NCI-H526 treated with DMSO at 0.1 percent for 48 hours (cell line): ENCODE data around the gene PLLP.

Source experiments
- DNase-seq: peaks from one replicate; lab custom pipeline; 2025; lab: John Stamatoyannopoulos, UW

Gene PLLP, protein sequence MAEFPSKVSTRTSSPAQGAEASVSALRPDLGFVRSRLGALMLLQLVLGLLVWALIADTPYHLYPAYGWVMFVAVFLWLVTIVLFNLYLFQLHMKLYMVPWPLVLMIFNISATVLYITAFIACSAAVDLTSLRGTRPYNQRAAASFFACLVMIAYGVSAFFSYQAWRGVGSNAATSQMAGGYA

DNA sequence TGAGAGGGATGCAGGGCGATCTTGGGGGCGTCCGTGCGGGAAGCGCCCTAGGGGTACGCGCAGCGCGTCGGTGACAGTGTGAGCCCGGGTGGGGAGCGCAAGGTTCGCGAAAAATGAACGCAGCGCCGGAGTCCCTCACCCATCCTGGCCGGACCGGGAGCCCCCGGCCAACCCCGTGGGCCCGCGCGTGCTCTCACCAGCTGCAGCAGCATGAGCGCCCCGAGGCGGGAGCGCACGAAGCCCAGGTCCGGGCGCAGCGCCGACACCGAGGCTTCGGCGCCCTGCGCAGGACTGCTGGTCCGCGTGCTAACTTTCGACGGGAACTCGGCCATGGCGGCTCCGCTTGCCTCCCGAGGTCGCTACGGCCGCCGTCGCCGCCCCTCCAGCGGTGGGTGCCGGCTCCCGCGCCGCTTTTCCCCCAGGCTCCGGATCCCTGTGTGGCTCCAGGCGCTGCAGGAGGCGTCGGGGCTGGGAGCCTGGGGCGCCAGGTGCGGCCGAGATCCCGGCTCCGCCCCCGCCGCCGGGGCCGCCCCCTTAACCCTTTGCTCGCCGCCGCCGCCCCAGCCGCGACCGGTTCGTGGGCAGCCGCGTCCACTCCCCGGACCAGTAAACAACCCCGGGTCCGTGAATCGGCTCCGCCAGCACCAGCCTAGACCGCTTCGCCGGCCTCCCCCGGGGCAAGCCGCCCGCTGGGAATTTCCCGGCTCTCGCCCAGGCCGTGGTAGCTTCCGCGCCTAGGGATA is at the start of gene PLLP:
TSS of gene PLLP (minus strand) at position 464 of the 743 bp plus-strand sequence. CDS start at position 332, 132 bp downstream.
- peak; percentile 5 for DNase-seq

DNA sequence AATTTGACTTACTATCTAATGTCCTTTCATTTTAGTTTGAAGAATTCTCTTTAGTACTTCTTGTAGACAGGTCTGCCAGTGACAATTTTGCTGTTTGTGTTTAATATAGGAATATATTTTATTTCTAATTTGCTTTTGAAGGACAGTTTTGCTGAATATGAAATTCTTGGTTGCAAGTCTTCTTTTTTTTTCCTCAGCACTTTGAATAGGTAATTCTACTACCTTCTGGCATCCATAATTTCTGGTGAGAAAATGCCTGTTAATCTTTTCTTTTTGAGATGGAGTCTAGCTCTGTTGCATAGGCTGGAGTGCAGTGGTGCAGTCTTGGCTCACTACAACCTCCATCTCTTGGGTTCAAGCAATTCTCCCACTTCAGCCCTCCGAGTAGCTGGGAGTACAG is 48.9 kb upstream of the PLLP start:
- no peak for DNase-seq

DNA sequence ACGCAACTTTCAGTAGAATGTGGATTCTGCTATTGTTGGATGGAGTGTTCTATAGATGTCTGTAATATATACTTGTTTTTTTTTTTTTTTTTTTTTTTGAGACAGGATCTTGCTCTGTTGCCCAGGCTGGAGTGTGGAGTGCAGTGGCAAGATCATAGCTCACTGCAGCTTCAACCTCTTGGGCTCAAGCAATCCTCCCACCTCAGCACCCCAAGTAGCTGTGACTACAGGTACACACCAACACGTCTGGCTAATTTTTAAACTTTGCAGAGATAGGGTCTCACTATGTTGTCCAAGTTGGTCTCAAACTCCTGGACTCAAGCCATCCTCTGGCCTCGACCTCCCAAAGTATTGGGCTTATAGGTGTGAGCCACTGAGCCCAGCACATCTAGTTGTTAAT is 46.9 kb upstream of the PLLP start:
- DNase-seq: no peak

DNA sequence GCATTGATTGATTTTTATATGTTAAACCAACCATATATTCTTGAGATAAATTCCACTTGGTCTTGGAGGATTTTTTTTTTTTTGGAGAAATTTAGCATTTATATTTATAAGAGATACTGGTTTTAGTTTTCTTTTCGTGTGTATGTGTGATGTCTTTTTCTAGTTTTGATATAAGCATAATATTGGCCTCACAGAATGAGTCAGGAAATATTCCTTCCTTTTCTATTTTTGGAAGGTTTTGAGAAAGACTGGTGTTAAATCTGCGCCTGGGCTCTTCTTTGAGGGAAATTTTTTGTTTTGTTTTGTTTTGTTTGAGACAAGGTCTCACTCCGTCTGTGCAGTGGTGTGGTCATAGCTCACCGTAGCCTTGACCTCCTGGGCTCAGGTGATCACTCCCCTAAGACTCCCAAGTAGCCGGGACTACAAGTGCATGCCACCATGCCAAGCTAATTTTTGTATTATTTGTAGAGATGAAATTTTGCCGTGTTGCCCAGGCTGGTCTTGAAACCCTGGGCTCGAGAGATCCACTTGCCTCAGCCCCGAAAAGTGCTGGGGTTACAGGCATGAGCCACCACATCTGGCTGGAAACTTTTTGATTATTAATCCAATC is 45.4 kb upstream of the PLLP start:
- DNase-seq: no peak

DNA sequence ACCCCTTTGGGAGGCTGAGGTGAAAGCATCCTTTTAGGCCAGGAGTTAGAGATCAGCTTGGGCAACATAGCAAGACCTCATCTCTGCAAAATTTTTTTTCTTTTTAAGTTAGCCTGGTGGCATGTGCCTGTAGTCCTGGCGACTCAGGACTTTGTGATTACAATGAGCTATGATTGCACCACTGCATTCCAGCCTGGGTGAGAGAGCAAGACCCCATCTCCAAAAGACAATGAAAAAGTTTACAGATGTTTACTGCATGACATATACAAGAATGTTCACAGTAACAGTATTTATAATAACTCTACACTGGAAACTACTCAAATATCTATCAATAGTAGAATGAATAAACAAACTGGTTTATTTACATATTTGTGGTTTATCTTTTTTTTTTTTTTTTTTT is 41.0 kb upstream of the PLLP start:
- DNase-seq: no peak

DNA sequence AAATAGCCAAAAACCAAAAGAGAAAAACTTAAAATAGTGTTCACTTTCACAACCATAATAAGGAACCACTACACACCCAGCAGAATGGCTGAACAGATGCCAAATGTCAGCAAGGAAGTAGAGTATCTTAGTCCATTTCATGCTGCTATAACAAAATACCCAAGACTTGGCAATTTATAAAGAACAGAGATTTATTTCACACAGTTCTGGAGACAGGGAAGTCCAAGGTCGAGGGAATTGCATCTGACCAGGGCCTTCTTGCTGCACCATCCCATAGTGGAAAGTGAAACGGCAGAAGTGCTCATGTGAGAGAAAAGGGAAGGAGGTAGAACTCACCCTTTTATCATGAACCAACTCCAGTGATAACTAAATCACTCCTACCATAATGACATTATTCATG is 40.3 kb upstream of the PLLP start:
- no peak for DNase-seq

DNA sequence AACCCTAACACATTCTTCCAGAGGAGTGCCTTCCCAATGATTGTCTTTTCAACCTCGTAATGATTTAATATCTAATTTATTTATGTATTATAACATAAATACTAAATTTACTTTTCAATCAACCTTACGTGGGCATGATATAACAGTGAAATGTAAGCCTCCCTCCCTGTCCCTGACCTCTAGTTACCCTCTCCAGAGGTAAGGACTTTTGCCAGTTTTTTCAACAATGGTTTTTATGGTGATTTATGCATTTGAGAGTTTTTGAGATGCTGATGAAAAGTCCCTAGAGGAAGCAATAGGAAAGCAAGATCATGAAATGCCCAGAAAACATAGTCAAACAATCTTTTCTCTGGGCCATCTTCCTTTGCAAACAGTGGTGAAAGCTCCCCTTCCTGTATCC is 35.2 kb upstream of the PLLP start:
- no peak for DNase-seq

DNA sequence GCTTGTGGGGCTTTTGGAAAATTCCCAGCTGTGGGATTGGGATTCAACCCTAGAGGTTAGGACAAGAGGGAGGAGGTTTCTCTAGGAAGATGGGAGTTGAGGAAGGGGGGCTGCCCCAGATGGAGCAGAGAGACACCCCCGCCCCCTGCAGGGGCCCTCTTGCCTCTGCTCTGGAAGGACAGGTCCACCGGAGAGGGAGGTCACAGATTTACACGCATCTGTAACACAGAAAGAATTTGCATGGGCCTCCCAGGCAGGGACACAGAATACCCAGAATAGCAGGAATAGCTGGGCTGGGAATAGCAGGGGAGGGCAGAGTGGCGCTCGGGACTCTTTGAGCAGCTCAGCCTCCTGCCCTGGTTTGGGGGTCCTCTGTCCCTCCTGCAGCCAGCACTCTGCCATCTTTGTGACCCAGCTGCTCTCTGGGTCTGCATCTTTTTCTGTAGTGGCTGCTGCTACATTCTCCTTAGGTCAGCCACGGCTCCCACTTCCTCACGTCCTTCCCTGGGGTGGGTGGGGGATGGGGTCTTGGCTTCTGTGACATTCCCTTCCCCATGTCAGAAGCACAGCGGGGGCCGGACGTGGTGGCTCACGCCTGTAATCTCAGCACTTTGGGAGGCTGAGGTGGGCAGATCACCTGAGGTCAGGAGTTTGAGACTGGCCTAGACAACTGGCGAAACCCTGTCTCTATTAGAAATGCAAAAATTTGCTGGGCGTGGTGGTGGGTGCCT is 33.9 kb upstream of the PLLP start:
- DNase-seq: no peak

DNA sequence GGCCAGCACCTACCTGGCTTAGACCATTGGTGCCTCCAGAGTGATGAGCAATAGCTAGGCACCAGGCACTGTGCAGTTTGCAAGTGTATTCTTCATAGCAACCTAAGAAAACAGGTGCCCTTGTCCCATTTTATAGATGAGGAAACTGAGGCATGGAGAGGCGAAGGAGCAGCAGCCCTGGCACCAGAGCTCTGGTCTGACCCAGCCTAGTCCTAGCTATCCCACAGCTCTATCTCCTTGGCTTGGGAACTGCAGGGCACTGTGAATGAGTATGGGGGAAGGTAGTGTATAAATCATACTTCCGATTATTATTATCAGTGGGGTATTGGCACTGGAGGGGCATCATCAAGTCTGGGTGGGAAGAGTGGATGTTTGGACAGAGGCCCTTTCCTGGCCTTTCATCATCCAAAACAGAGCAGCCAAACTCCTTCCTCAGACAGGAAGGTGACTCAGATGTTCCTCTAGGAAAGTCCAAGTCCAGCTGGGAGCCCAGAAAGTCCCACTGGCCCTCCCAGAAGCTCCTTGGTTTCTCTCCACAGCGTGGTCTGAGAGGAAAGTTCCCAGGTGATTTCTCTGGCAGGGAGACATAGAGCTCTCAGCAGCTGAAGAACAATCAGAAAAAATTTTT is 32.0 kb upstream of the PLLP start:
- no peak for DNase-seq

DNA sequence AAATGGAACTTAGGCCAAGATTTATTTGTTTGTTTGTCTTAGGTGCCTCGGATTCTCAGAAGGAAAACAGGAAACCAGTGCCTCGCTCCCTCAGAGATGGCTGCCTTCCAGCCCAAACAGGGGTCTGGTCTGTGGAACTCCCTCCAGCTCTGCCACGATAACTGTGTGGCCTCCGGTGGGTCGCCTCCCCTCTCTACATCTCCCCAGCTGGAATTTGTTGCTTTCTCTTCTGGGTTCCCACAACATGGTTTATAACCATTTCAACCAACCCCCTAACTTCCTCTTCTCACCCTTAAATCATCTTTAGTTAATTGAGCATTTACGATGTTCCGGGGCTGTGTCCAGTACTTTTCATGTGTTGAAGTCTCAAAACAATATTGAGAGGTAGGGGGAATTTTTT is 30.9 kb upstream of the PLLP start:
- DNase-seq: no peak

DNA sequence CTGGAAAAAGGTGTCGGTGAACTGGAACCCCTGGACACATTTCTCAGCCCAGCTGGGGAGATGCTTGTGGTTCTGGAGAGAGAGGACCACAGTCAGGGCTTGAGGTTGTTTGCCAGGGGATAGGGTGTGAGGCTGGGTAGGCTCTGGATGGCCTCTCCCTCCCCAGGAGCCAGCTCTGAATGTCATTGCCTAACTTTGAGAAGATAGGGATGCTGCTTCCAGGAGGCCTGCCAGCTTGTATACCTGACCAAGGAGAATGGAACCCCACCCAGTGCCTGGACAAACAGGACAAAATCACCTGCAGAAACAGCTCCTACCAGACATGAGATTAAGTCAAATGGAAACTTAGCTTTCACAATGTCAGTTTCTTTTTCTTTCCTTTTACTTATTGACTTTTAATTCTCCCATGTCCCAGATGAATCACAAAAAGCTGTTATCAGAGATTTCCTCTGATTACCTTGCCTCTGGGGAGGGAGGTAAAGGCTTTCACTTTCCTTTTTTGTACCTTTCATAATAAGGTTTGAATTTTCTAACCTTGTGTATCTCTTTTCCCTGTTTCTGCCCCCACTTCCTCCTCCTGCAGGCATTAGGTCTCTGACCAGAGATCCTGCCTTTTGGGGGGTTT is 29.8 kb upstream of the PLLP start:
- no peak for DNase-seq

DNA sequence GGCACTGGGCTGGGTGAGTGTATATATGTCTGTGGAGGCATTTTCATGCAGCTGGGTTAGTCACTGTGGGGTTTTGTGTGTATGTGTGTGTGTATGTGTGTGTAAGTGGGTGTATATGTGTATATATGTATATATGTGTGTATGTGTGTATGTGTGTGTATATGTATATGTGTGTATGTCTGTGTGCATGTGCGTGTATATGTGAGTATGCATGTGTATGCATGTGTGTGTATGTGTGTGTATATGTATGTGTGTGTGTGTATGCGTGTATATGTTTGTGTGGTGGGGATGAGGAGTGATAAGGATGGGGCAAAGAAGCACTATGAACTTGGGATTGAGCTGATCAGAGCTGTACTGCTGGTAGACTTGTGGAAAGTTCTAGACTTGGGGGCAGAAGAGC is 29.0 kb upstream of the PLLP start:
- DNase-seq: no peak

DNA sequence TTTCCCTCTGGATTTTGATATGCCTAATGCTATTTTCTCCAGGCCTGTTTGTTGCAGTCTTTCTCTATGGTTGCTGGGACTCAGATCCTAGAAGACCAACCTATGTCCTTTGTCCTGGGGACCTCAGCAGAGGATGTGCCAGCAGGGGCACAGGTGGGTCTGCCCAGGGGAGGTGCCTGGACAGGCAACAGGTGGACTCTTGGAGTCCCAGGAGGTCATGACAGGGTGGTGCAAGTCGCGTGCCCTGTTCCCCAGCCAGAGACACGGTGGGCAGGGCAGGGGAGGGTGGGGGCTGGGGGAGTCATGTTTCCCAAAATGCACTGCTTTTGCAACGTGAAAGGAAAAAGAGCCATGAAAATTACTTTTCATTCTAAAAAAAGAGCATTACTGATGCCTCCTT is 26.3 kb upstream of the PLLP start:
- DNase-seq: no peak

DNA sequence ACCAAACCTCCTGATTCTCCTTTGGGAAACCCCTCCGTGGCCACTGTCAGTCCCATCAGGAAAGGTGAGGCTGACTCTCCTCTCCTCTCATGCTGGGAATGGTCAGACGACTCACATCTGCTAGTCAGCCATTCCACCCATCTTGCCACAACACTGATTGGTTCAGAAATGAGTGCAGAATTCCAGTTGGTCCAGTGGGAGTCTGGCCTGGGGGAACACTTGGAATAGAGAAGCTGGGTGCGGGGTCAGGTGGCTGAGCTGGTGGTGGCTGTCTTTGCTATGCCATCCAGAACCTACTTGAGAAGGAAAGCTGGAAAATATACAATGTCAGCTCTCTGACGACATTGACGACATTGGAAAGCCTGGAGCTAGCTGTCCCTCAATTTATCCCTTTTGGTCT is 23.6 kb upstream of the PLLP start:
- DNase-seq: no peak

DNA sequence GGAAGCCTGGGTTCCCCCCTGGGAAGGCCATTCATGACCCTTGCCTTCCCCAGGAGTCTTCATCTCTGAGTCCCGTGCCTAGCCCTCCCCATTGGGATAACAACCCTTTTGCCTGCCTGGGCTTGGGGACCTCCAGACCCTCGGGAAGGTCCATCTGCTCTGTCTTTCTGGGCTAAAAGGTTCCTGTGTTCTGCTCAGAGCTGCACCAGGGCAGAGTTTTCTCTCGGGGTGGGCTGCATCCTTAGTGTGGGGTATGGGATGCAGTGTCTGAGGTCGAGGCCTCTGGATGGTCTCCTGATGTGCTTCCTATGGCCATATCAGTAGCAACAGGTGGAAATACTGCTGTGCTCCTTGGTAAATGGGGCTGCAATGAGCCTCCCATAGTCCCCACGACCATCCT is 22.9 kb upstream of the PLLP start:
- no peak for DNase-seq

DNA sequence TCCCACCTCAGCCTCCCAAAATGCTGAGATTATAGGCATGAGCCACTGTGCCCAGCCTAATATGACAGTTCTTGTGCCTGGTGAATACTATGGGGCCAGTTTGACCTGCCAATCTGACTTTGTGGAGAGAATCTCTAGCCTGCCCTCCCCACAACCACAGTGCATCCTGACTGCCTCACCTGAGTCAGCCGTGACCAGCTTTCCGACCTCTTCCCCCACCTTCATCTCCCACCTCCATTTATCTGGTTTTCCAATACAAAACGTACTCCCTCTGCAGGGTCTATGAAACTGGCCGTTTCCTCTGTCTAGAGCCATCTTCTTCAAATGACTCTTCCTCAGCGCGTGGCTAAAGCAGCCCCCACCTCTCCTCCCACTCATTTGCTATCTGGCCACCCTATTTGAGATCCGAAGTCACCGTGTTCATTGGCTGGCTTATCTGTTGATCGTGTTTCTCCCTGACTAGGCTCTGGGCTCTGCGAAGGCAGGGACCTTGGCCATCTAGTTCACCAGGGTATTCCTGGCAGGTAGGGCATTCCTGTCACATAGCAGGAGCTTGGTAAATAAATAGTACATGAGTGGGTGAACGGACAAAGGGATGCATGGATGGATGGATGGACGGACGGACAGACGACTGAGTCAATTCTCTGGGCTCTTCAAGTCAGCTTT is 22.3 kb upstream of the PLLP start:
- no peak for DNase-seq

DNA sequence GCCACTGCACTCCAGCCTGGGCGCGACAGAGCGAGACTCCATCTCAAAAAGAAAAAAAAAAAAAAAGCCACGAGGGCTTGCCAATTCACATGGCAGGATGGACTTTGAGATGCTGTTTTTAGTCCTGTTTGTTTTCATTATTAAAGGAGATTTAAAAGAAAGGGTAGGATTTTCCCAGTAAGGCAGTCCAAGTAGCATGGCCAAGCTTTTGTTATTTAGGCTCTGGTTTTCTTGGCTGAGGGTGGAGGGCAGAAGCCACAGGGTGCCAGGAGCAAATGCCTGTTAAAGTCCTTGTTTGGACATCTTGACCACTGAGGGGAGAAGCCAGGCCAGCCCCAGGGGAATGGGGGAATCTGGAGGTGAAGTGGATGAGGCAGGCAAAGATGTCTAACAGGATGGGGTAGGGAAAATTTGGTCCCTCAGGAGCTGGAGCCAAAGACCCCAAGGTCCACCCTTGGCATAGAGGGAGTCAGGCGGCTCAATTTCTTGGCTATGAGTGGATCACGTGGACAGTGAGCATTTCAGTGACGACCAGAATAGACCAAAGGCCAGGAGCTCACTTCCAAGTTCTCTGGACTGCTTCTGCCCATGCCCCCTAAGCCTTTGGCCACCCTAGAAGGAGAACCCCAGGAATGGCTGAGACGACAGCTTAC is 20.8 kb upstream of the PLLP start:
- no peak for DNase-seq

DNA sequence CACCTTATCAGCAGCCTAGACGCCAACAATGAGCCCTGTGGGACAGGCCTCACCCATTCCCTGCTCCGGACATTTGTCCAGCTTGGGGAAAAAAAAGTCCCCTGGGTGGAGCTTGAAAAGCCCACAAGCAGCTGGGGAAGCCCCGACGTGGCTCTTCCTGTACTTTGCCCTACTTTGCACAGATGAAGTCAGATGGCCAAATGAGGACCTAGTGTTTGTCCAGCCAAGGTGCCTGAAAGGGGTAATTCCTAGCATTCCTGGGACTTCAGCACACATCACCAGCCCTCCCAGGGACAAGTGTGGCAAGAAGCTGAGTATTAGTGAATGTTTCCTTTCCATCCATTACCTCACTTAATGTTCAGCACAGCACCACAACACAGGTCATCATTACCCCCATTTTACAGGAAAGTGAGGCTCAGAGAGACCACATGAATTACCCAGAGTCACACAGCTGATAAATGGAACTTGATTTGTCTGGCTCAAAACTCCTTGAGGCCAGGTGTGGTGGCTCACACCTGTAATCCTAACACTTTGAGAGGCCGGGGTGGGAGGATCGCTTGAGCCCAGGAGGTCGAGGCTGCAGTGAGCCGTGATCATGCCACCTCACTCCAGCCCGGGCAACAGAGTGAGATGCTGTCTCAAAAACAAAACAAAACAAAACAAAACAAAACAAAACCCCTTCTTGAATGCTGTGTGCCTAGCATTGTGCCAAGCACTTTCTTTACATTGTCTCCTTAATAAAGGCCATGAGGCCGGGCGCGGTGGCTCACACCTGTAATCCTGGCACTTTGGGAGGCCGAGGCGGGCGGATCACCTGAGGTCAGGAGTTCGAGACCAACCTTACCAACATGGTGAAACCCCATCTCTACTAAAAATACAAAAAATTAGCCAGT is 19.9 kb upstream of the PLLP start:
- DNase-seq: no peak

DNA sequence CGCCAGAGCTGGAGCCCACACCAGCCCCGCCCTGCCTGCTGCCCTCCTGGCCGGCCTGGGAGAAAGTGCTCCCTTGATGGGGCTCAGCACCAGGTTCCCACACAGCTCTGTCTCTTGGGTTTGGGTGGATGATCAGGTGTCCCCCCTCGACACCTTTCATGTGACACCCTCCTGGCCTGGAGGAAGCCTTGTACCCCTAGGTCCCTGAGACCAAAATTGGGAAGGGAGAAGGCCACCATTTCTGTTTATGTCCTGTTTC is 19.4 kb upstream of the PLLP start:
- DNase-seq: no peak
